GM12874 (cell line): ENCODE data around the gene STK38L.

ENCODE experiments used
- CTCF ChIP-seq: IDR thresholded peaks from 2 replicates; pipeline ENCODE4 v1.5.1; 2011; ENCODE audit warnings: low read depth, mild to moderate bottlenecking, control low read depth, low read length, moderate library complexity; ENCODE audit not compliant: insufficient read depth

Gene STK38L

GRCh38 chr12:27217590-27217989 is 26.5 kb upstream of the STK38L start:
- no peak for TF ChIP-seq CTCF

- TF ChIP-seq CTCF = no peak
Measured at GRCh38 chr12:27219693-27220054, 24.4 kb upstream of the STK38L start.

GRCh38 chr12:27220055-27220987 is 23.8 kb upstream of the STK38L start:
- TF ChIP-seq CTCF = no peak

- TF ChIP-seq CTCF = no peak
Measured at GRCh38 chr12:27220988-27221345, 23.1 kb upstream of the STK38L start.

GRCh38 chr12:27221625-27222387 is 22.3 kb upstream of the STK38L start:
- no peak for TF ChIP-seq CTCF

GRCh38 chr12:27226407-27226929 is 17.6 kb upstream of the STK38L start:
- TF ChIP-seq CTCF = no peak

GRCh38 chr12:27229367-27229766 is 14.7 kb upstream of the STK38L start:
- no peak for TF ChIP-seq CTCF
